ENCODE data around the gene AP1M2.
"Not testable (repeated sequence)": the region's sequence is repeated elsewhere in the genome, so short reads cannot be mapped to it uniquely, and the experiment has no call there.

The AP1M2 gene

GRCh38 chr19:10535613-10536012 lies 51.5 kb downstream of the AP1M2 start:
- no peak for DNase-seq

- no peak for DNase-seq
Measured at GRCh38 chr19:10533646-10534386, 53.3 kb downstream of the AP1M2 start.

GRCh38 chr19:10532457-10532856 lies 54.7 kb downstream of the AP1M2 start:
- DNase-seq: no peak

- DNase-seq: not testable (repeated sequence)
Measured at GRCh38 chr19:10526887-10527286, 60.2 kb downstream of the AP1M2 start.

- DNase-seq: no peak
Measured at GRCh38 chr19:10525636-10526035, 61.5 kb downstream of the AP1M2 start.

- DNase-seq: no peak
Measured at GRCh38 chr19:10523135-10523636, 63.9 kb downstream of the AP1M2 start.

Data from activated gamma-delta T cell (primary cell).